ENCODE results near the gene ZNF804B. TPM values are rescaled to one million over a fixed set of nuclear protein-coding genes. Genes with fewer than 3 reads are reported as not detected.

ZNF804B gene
- total RNA-seq, 6 experiments from 2014 or later = not detected

GRCh38 chr7:88866265-88866863, 106.9 kb downstream of the ZNF804B start:
- H3K4me3 ChIP-seq = no peak overlapping the region
- ATAC-seq (peak in 3 of 4 donors; percentile 42 to 85 (median 61)), DNase-seq (no peak)
- H3K36me3 ChIP-seq = no peaks in the 10 kb centered on the region
- no peaks in the 10 kb centered on the region for H3K27me3 ChIP-seq
- TF ChIP-seq CTCF (IDR thresholded peaks at IDR 0.05) = no peak
- TF ChIP-seq POLR2A (IDR thresholded peaks at IDR 0.05) = no peak
- peaks cover 0 to 5% (median 0%) of the 10 kb centered on the region in 4 donors for H3K4me1 ChIP-seq
- H3K9me3 ChIP-seq = no peaks in the 10 kb centered on the region
- WGBS (ENCODE audit: insufficient coverage, low coverage, low lambda C conversion rate, missing lambda C conversion rate) = 30% methylated on average over 2 of the region's 2 CpGs
- intact Hi-C loops (cut with DNase I) = no loop called here
- no peak overlapping the region for H3K27ac ChIP-seq

- no peaks in the 10 kb centered on the region for H3K27me3 ChIP-seq
- TF ChIP-seq CTCF (IDR thresholded peaks at IDR 0.05) = no peak
- no peak for TF ChIP-seq POLR2A (IDR thresholded peaks at IDR 0.05)
- H3K27ac ChIP-seq = no peak overlapping the region
- H3K9me3 ChIP-seq = no peaks in the 10 kb centered on the region
- DNase-seq (no peak), ATAC-seq (peak in 3 of 4 donors; percentile 32 to 60 (median 56))
- 46% methylated on average over 2 of the region's 2 CpGs for WGBS (ENCODE audit: insufficient coverage, low coverage, low lambda C conversion rate, missing lambda C conversion rate)
- H3K4me1 ChIP-seq = peaks cover 0 to 5% (median 0%) of the 10 kb centered on the region in 4 donors
- intact Hi-C loops (cut with DNase I) = no loop called here
- no peaks in the 10 kb centered on the region for H3K36me3 ChIP-seq
- H3K4me3 ChIP-seq = no peak overlapping the region
Observed at GRCh38 chr7:88867158-88867557, 107.7 kb downstream of the ZNF804B start.

- Histone ChIP-seq H3K9me3 (no peaks in the 10 kb centered on the region), H3K27ac (no peak overlapping the region), H3K4me3 (no peak overlapping the region), H3K36me3 (no peaks in the 10 kb centered on the region), H3K4me1 (peaks cover 0 to 5% (median 0%) of the 10 kb centered on the region in 4 donors), H3K27me3 (no peaks in the 10 kb centered on the region)
- intact Hi-C loops (cut with DNase I) = no loop called here
- no peak for TF ChIP-seq POLR2A (IDR thresholded peaks at IDR 0.05)
- TF ChIP-seq CTCF (IDR thresholded peaks at IDR 0.05) = no peak
- 67% methylated on average over 1 of the region's 1 CpG for WGBS (ENCODE audit: insufficient coverage, low coverage, low lambda C conversion rate, missing lambda C conversion rate)
- ATAC-seq (no peak), DNase-seq (no peak)
Observed at GRCh38 chr7:88868456-88868855, 109.0 kb downstream of the ZNF804B start.

GRCh38 chr7:88881136-88881535, 121.6 kb downstream of the ZNF804B start:
- Histone ChIP-seq H3K27ac (no peak overlapping the region), H3K4me1 (no peaks in the 10 kb centered on the region), H3K4me3 (no peak overlapping the region), H3K27me3 (no peaks in the 10 kb centered on the region), H3K36me3 (no peaks in the 10 kb centered on the region), H3K9me3 (no peaks in the 10 kb centered on the region)
- intact Hi-C loops (cut with DNase I) = no loop called here
- DNase-seq (no peak), ATAC-seq (no peak)
- TF ChIP-seq CTCF (IDR thresholded peaks at IDR 0.05) (no peak), POLR2A (IDR thresholded peaks at IDR 0.05) (no peak)

GRCh38 chr7:88885131-88885530, 125.6 kb downstream of the ZNF804B start:
- intact Hi-C loops (cut with DNase I) = no loop called here
- no peak for DNase-seq
- H3K4me3 ChIP-seq = no peak overlapping the region
- H3K36me3 ChIP-seq = no peaks in the 10 kb centered on the region
- no peak overlapping the region for H3K27ac ChIP-seq
- TF ChIP-seq POLR2A (IDR thresholded peaks at IDR 0.05) = no peak
- no peak for TF ChIP-seq CTCF (IDR thresholded peaks at IDR 0.05)
- WGBS (ENCODE audit: insufficient coverage, low coverage, low lambda C conversion rate, missing lambda C conversion rate) = 52% methylated on average over 2 of the region's 2 CpGs
- no peaks in the 10 kb centered on the region for H3K9me3 ChIP-seq
- no peaks in the 10 kb centered on the region for H3K27me3 ChIP-seq
- H3K4me1 ChIP-seq = no peaks in the 10 kb centered on the region
- no peak for ATAC-seq

Data from right lobe of liver (tissue), 6 donors.